ENCODE measurements around the gene RHOA. TPM values are rescaled to one million over a fixed set of nuclear protein-coding genes. Genes with fewer than 3 reads are reported as not detected.
"Not testable (repeated sequence)": the region's sequence is repeated elsewhere in the genome, so short reads cannot be mapped to it uniquely, and the experiment has no call there.

Gene RHOA
- total RNA-seq, 6 experiments from 2014 or later = 703 to 739 (median 716) TPM

- TF ChIP-seq, protein P1, sequence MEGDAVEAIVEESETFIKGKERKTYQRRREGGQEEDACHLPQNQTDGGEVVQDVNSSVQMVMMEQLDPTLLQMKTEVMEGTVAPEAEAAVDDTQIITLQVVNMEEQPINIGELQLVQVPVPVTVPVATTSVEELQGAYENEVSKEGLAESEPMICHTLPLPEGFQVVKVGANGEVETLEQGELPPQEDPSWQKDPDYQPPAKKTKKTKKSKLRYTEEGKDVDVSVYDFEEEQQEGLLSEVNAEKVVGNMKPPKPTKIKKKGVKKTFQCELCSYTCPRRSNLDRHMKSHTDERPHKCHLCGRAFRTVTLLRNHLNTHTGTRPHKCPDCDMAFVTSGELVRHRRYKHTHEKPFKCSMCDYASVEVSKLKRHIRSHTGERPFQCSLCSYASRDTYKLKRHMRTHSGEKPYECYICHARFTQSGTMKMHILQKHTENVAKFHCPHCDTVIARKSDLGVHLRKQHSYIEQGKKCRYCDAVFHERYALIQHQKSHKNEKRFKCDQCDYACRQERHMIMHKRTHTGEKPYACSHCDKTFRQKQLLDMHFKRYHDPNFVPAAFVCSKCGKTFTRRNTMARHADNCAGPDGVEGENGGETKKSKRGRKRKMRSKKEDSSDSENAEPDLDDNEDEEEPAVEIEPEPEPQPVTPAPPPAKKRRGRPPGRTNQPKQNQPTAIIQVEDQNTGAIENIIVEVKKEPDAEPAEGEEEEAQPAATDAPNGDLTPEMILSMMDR (IDR thresholded peaks at IDR 0.05) = no peak
- no peak overlapping the region for H3K27ac Mint-ChIP-seq
- no peaks in the 10 kb centered on the region for H3K9me3 Mint-ChIP-seq
Measured at GRCh38 chr3:49401766-49402165, 10.0 kb downstream of the RHOA start.

GRCh38 chr3:49399461-49399860, 12.3 kb downstream of the RHOA start:
- H3K27ac Mint-ChIP-seq = no peak overlapping the region
- no peaks in the 10 kb centered on the region for H3K9me3 Mint-ChIP-seq
- no peak for DNase-seq
- TF ChIP-seq, protein P1 (IDR thresholded peaks at IDR 0.05) = no peak
- H3K4me3 Mint-ChIP-seq = no peak overlapping the region
- no peaks in the 10 kb centered on the region; the same call in 1 of the 2 replicates for H3K27me3 Mint-ChIP-seq (ENCODE audit: insufficient read depth)
- peaks cover 23% of the 10 kb centered on the region for H3K4me1 Mint-ChIP-seq (ENCODE audit: low read depth)
- peaks cover 20% of the 10 kb centered on the region for H3K36me3 Mint-ChIP-seq (ENCODE audit: low read depth)

More at GRCh38 chr3:49401766-49402165, 10.0 kb downstream of the RHOA start:
- peaks cover 12% of the 10 kb centered on the region; the same call in 1 of the 2 replicates for H3K36me3 Mint-ChIP-seq (ENCODE audit: low read depth)
- H3K4me1 Mint-ChIP-seq (ENCODE audit: low read depth) = peaks cover 32% of the 10 kb centered on the region
- 0 out of 2 replicates have a peak, but pooled peaks cover 4% of the 10 kb centered on the region for H3K27me3 Mint-ChIP-seq (ENCODE audit: insufficient read depth)
- DNase-seq = no peak
- H3K4me3 Mint-ChIP-seq = no peak overlapping the region

- no peak overlapping the region for H3K4me3 Mint-ChIP-seq
- TF ChIP-seq, protein P1 (IDR thresholded peaks at IDR 0.05) = no peak
- H3K27ac Mint-ChIP-seq = no peak overlapping the region; the same call in 1 of the 2 replicates
- H3K36me3 Mint-ChIP-seq (ENCODE audit: low read depth) = peaks cover 25% of the 10 kb centered on the region
- peaks cover 23% of the 10 kb centered on the region for H3K4me1 Mint-ChIP-seq (ENCODE audit: low read depth)
- H3K27me3 Mint-ChIP-seq (ENCODE audit: insufficient read depth) = peaks cover 2% of the 10 kb centered on the region; the same call in 1 of the 2 replicates
- DNase-seq = no peak
- no peaks in the 10 kb centered on the region for H3K9me3 Mint-ChIP-seq
Measured at GRCh38 chr3:49397470-49397869, 14.3 kb downstream of the RHOA start.

DNA sequence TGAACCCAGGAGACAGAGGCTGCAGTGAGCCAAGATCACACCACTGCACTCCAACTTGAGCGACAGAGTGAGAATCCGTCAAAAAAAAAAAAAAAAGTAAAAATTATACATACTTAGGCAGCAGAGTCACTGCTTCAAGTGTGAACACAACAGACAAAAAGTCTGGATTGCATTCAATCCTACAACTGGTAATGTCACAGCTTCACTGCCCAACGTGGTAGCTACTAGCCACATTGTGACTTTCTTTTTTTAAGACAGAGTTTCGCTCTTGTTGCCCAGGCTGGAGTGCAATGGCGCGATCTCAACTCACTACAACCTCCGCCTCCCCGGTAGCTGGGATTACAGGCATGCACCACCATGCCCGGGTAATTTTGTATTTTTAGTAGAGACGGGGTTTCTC, 20.5 kb downstream of the RHOA start:
- not testable (repeated sequence) for DNase-seq; H3K9me3 Mint-ChIP-seq; H3K27ac Mint-ChIP-seq; H3K27me3 Mint-ChIP-seq (ENCODE audit: insufficient read depth); H3K4me3 Mint-ChIP-seq
- Mint-ChIP-seq H3K36me3 (ENCODE audit: low read depth) (peaks cover 31% of the 10 kb centered on the region), H3K4me1 (ENCODE audit: low read depth) (peaks cover 23% of the 10 kb centered on the region)

DNA sequence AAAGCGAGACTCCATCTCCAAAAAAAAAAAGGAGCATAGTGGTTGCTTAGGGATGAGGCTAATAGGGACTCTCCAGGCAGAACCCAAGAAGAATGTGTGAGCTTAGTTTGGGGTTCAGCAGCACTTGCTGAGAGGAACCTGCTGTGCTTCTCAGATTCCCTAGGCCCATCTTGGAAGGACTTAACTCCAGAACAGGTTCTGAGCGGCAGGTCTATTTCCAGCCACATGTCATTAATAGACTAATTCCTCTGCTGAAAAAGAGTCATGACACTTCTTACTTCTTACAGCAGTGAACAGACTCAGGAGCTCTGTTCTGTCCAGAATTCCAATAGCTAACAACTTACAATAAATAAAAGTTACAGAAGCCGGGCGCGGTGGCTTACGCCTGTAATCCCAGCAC, 22.5 kb downstream of the RHOA start:
- Mint-ChIP-seq H3K27me3 (ENCODE audit: insufficient read depth) (peaks cover 4% of the 10 kb centered on the region), H3K27ac (no peak overlapping the region), H3K4me1 (ENCODE audit: low read depth) (peaks cover 26% of the 10 kb centered on the region), H3K9me3 (no peaks in the 10 kb centered on the region), H3K4me3 (no peak overlapping the region), H3K36me3 (ENCODE audit: low read depth) (peaks cover 30% of the 10 kb centered on the region)
- DNase-seq = no peak
- TF ChIP-seq, protein P1 (IDR thresholded peaks at IDR 0.05) = no peak

GRCh38 chr3:49388289-49388820, 23.4 kb downstream of the RHOA start:
- DNase-seq = no peak
- no peak overlapping the region for H3K4me3 Mint-ChIP-seq
- H3K4me1 Mint-ChIP-seq (ENCODE audit: low read depth) = peaks cover 36% of the 10 kb centered on the region
- H3K27ac Mint-ChIP-seq = peak overlapping the region; percentile 59; the same call in 1 of the 2 replicates
- TF ChIP-seq, protein P1 (IDR thresholded peaks at IDR 0.05) = no peak
- H3K9me3 Mint-ChIP-seq = no peaks in the 10 kb centered on the region
- peaks cover 4% of the 10 kb centered on the region for H3K27me3 Mint-ChIP-seq (ENCODE audit: insufficient read depth)
- H3K36me3 Mint-ChIP-seq (ENCODE audit: low read depth) = peaks cover 31% of the 10 kb centered on the region

All from HFFc6 (cell line).